ENCODE data around the gene ZNG1F. TPM values are rescaled to one million over a fixed set of nuclear protein-coding genes. Genes with fewer than 3 reads are reported as not detected.
"Not testable (repeated sequence)": the region's sequence is repeated elsewhere in the genome, so short reads cannot be mapped to it uniquely, and the experiment has no call there.

ZNG1F gene
- total RNA-seq, 1 donor from 2014 or later: 14.2 TPM

DNA sequence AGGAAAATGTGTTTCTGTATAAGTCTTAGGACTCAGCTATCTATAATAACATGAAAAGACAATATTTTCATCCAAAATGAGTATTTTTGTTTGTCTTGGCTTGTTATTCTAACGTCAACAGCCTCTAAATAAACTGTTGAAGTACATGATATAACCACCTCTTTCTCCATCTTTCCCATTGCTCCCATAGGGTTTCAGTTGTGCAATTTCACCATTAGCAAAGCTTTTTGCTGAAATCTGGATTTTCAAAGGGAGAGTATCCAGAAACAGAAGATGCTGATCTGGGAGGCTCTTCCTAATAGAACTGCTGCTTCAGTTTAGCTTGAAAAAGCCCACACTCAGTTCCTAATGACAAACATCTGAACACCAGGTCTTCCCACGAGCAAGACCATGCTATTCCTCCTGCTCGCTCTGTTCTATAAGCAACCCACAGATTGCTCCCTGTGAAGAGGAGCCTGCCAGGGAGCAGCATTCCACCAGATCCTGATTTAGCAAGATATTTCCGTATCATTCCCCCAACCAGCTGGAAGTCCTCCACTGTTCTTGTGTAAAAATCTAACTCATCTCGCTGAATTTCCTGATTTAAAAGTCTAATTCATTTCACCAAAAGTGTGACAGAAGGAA is 101.8 kb downstream of the ZNG1F start:
- H4K20me1 ChIP-seq (ENCODE audit: low read depth); H3K27ac Mint-ChIP-seq; H3K4me1 ChIP-seq; H2AFZ ChIP-seq (replicated peaks); H3K9me3 Mint-ChIP-seq; H3K9me3 ChIP-seq (ENCODE audit: low read depth); H3F3A ChIP-seq (ENCODE audit: low read depth); H3K4me3 ChIP-seq; H3K27me3 Mint-ChIP-seq (ENCODE audit: insufficient read depth, low read depth); H3K9ac ChIP-seq; H3K4me2 ChIP-seq; H3K4me3 Mint-ChIP-seq; DNase-seq (ENCODE audit: low spot score); H3K36me3 Mint-ChIP-seq; H3K36me3 ChIP-seq; H3K27ac ChIP-seq; H3K79me2 ChIP-seq (ENCODE audit: low read depth); H3K4me1 Mint-ChIP-seq: not testable (repeated sequence)
- peaks cover 89% of the 10 kb centered on the region for H3K27me3 ChIP-seq

GRCh38 chr9:41086685-41087084 is 102.4 kb downstream of the ZNG1F start:
- H3F3A ChIP-seq (ENCODE audit: low read depth); H3K27me3 Mint-ChIP-seq (ENCODE audit: insufficient read depth, low read depth); H3K4me1 Mint-ChIP-seq; H3K9me3 Mint-ChIP-seq; H3K9me3 ChIP-seq (ENCODE audit: low read depth); H3K4me3 ChIP-seq; DNase-seq (ENCODE audit: low spot score); H3K36me3 ChIP-seq; H3K36me3 Mint-ChIP-seq; H3K27ac ChIP-seq; H3K4me1 ChIP-seq; H3K9ac ChIP-seq; H4K20me1 ChIP-seq (ENCODE audit: low read depth); H3K4me2 ChIP-seq; H3K79me2 ChIP-seq (ENCODE audit: low read depth); H3K27ac Mint-ChIP-seq; H2AFZ ChIP-seq (replicated peaks); H3K4me3 Mint-ChIP-seq: not testable (repeated sequence)
- H3K27me3 ChIP-seq: peaks cover 93% of the 10 kb centered on the region

DNA sequence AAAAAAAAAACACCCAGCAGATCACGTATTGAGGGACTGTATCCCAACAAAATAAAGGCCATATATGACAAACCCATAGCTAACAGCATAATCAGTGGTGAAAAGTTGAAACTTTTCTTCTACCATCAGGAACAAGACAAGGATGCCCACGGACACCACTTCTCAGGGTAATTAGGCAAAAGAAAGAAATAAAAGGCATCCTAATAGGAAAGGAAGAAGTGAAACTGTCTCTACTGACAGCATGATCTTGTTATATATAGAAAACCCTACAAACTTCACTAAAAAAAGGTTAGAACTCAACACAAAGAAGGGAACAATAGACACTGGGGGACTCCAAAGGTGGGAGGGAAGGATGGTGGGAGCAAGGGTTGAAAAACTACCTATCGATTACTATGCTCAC is 102.9 kb downstream of the ZNG1F start:
- H4K20me1 ChIP-seq (ENCODE audit: low read depth); H3K4me1 Mint-ChIP-seq; H3F3A ChIP-seq (ENCODE audit: low read depth); H3K79me2 ChIP-seq (ENCODE audit: low read depth); H3K4me3 ChIP-seq; H2AFZ ChIP-seq (replicated peaks); H3K27ac Mint-ChIP-seq; H3K9me3 ChIP-seq (ENCODE audit: low read depth); H3K9ac ChIP-seq; H3K36me3 Mint-ChIP-seq; H3K27ac ChIP-seq; DNase-seq (ENCODE audit: low spot score); H3K9me3 Mint-ChIP-seq; H3K4me2 ChIP-seq; H3K27me3 Mint-ChIP-seq (ENCODE audit: insufficient read depth, low read depth); H3K4me3 Mint-ChIP-seq; H3K36me3 ChIP-seq; H3K4me1 ChIP-seq: not testable (repeated sequence)
- peaks cover 91% of the 10 kb centered on the region for H3K27me3 ChIP-seq

- H2AFZ ChIP-seq (replicated peaks); H4K20me1 ChIP-seq (ENCODE audit: low read depth); H3K9ac ChIP-seq; H3F3A ChIP-seq (ENCODE audit: low read depth); H3K9me3 Mint-ChIP-seq; H3K4me1 ChIP-seq; H3K27ac ChIP-seq; H3K36me3 ChIP-seq; H3K4me3 Mint-ChIP-seq; H3K4me2 ChIP-seq; H3K9me3 ChIP-seq (ENCODE audit: low read depth); H3K4me3 ChIP-seq; DNase-seq (ENCODE audit: low spot score); H3K27ac Mint-ChIP-seq; H3K4me1 Mint-ChIP-seq; H3K27me3 Mint-ChIP-seq (ENCODE audit: insufficient read depth, low read depth); H3K79me2 ChIP-seq (ENCODE audit: low read depth); H3K36me3 Mint-ChIP-seq: not testable (repeated sequence)
- peaks cover 85% of the 10 kb centered on the region for H3K27me3 ChIP-seq
Observed at GRCh38 chr9:41082358-41082757, 106.8 kb downstream of the ZNG1F start.

Small RNA genes within 50 kb of the gene (microRNA-seq; reads per million reads assigned to microRNA genes)
- gene MIR4477A: not detected

Small RNA genes within 50 kb of the gene (small RNA-seq; reads per million reads assigned to genes)
- gene MIR4477A (not detected), gene RNA5SP530 (0.18 reads per million)

Other genes starting within 250 kb of the ZNG1F start
- gene FOXD4L6, start 60.6 kb downstream of the ZNG1F start, total RNA-seq (ENCODE audit: low replicate concordance): not detected in 2 replicates